Measurements from ENCODE around the gene DIRAS3.
"Not testable (repeated sequence)": the region's sequence is repeated elsewhere in the genome, so short reads cannot be mapped to it uniquely, and the experiment has no call there.

DIRAS3 gene

DNA sequence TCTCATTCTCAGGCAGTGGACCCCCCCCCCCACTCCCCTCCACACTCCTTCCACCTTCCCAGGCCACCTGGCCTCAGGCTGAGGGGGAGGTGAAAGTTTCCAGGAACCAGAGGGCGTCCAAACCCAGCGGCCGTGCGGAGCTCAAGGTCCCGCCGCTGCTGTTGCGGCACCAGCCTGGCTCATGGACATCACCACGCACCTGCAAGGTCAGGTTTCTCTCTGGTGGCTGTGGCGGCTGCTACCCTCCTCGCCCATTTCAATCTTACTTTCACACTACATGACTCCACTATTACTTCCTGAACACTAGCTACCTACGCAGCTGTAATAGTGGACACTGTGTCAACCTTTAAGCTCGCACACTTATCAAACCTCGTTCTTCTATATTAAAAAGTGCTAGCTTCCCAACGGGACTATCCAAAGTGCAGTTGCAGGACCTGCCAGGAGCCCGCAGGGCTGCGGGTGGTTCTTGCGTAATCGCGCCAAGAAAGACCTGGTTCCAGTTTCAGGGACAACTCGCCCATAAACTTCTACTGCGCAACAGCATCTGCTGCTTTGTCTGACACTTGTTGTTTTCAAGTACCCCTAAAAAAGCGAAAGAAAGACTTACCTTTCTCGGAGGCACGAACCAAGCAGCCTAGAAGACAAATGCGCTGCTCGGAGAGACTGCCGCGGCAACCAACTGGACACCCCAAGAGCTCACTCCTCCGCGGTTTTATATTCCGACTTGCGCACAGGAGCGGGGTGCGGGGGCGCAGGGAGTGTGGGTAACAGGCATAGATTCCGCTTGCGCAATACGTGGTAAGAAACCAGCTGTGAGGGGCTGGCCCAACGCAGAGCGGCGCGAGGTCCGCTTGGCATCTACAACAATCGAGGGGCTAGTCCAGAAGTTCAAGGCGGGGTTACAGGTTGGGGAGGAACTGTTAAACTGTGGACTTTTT lies at the start of gene DIRAS3:
DIRAS3 (minus strand) TSS at position 687 of the 938 bp plus-strand sequence. CDS start 3,330 bp downstream, outside the sequence.
- DNase-seq = peak; percentile 34

DNA sequence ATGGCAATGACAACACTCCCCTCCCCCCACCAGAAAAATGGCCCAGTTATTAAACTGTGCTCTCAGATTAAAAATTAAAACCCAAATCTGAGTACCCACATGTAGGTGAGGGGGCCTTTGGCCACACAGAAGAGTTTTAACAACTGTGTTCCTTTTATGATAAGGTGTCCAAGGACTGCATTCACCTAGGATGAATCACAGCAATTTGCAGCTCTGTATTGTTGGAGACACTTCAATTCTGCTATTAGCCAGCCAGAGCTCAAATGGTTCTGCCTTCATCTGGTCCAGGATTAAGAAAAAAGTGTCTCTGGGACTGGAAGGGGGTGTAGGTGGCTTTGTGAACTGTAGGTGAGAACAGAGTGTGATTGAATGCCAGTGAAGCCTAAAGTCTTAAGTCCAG lies 43.3 kb upstream of the DIRAS3 start:
- no peak for DNase-seq

- DNase-seq = no peak
Observed at GRCh38 chr1:68087184-68087583, 36.8 kb upstream of the DIRAS3 start.

- DNase-seq = no peak
Observed at GRCh38 chr1:68085752-68086151, 35.3 kb upstream of the DIRAS3 start.

DNA sequence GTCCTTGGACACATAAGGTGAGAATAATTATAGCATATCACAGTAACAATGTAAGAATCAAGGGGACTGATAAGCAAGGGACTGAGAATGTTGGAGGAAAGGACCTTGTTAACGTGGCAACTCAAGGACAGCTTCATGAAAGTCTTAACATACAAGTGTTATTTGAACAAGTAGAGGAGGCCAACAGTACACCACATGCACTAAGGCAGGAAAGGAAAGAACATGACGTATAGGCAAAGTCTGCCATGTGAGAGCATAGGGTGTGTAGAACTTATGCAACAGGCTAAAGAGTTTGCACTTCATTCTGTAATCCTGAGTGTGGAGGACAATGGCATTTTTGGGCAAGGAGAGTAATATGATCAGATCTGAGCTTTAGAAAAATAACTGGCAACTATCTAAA lies 33.3 kb upstream of the DIRAS3 start:
- DNase-seq = no peak

DNA sequence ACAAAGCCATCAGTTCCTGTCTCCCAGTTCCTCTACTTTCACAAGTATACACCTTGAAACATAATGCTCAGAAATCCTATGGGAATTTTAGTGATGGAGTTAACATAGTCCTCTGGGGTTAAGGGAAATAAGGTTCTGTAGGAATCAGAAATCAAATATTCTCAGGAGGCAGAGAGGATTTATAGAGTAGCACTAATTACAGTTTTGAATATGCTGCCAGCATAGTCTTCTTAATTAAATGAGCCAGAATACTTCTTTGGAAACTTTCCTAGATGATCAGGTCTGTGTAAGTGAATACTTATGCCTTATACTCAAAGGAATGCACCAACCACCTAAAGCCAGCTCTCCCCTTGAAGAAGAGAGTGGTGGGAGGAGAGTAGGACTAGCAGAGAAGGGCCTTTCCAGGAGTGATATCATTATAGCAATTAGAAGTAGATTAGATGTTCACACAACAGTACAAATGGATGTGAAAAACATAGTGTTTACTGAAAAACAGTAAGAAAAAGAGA lies 31.4 kb upstream of the DIRAS3 start:
- no peak for DNase-seq

GRCh38 chr1:68078647-68079046 lies 28.2 kb upstream of the DIRAS3 start:
- no peak for DNase-seq

- DNase-seq = no peak
Observed at GRCh38 chr1:68074472-68074871, 24.0 kb upstream of the DIRAS3 start.

GRCh38 chr1:68065766-68066165 lies 15.3 kb upstream of the DIRAS3 start:
- DNase-seq = no peak

GRCh38 chr1:68058053-68058452 lies 7.6 kb upstream of the DIRAS3 start:
- not testable (repeated sequence) for DNase-seq

GRCh38 chr1:68057564-68057963 lies 7.1 kb upstream of the DIRAS3 start:
- DNase-seq = no peak

GRCh38 chr1:68057050-68057449 lies 6.6 kb upstream of the DIRAS3 start:
- DNase-seq = no peak

GRCh38 chr1:68051475-68051874 lies 1.0 kb upstream of the DIRAS3 start:
- peak; percentile 65 for DNase-seq

- no peak for DNase-seq
Observed at GRCh38 chr1:68047659-68048026, 2.8 kb downstream of the DIRAS3 start.

- peak; percentile 43 for DNase-seq
Observed at GRCh38 chr1:68046885-68047658, 3.4 kb downstream of the DIRAS3 start.

DNA sequence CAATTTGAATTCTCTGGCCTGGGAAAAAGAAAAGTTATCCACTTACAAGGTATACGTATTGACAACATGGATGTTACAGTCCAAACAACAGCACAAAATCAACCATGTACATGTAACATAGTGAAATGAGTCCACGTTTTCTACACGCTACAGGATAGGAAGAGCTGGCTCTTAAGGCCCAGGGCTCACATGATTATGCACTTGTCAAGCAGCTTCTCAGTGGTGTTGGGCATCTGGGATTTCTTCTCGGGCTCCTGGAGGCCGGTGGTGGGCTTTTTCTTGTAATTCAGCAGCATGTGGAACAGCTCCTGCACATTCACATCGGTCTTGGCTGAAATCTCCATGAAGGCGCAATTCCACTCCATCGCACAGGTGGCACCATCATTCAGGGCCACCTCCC lies 4.0 kb downstream of the DIRAS3 start:
- no peak for DNase-seq

- DNase-seq = no peak
Observed at GRCh38 chr1:68045511-68046180, 4.8 kb downstream of the DIRAS3 start.

- DNase-seq = no peak
Observed at GRCh38 chr1:68043443-68044090, 6.9 kb downstream of the DIRAS3 start.

GRCh38 chr1:68036946-68037345 lies 13.5 kb downstream of the DIRAS3 start:
- DNase-seq = no peak

DNA sequence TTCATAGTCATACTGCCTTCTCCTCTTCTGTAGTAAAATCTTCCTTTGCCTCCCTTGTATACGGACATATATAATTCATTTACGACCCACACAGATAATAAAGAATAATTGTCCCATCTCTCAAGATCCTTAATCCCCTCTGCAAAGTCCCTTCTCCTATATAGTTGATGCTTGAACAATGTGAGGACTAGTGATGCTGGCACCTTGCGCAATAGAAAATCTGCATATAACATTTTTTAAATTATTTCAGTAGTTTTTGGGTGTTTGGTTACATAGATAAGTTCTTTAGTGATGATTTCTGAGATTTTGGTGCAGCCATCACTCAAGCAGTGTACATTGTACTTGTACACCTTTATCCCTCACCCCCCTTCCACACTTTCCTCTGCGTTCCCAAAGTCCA lies 21.0 kb downstream of the DIRAS3 start:
- no peak for DNase-seq

- no peak for DNase-seq
Observed at GRCh38 chr1:68028566-68028965, 21.9 kb downstream of the DIRAS3 start.

DNA sequence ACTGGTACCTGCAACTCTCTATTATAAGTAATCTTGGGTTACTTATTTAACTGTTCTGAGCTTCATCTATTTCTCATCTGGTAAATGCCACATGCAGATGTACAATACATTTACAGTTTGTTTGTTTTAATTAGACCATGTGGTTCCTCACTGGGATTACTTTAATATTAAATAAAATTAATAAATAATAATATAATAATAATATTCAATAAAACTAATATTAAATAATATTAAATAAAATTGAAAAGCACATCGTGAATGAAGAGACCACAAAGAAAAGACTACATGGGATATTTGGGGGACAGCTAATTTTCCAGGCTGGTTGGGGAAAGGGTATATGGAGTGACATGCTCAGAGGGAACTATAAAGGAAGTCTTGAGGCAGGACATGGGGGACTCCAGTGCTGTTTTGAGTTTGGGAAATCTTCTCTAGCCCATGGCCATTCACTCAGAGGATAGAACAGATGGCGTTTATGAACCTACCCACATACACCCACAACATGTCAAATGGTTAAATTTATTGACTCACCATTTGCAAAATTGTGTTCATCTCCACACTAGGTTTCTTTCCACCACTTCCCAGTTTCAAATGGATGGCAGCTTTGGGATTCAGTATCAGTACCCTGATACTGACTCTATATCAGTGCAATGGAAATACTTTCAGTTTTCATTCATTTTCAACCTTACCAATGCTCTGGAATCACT lies 25.6 kb downstream of the DIRAS3 start:
- no peak for DNase-seq
